ENCODE results near the gene EGFLAM. TPM values are rescaled to one million over a fixed set of nuclear protein-coding genes. Genes with fewer than 3 reads are reported as not detected.
"Not testable (repeated sequence)": the region's sequence is repeated elsewhere in the genome, so short reads cannot be mapped to it uniquely, and the experiment has no call there.

Gene EGFLAM
- total RNA-seq, 2 donors from 2014 or later = 0.78 to 0.98 TPM

GRCh38 chr5:38317868-38318267, 59.5 kb downstream of the EGFLAM start:
- intact Hi-C loops (cut with DNase I, micrococcal nuclease) = no loop called here
- ATAC-seq (no peak), DNase-seq (no peak)

- no peak for DNase-seq
- ATAC-seq = no peak
- intact Hi-C loops (cut with DNase I, micrococcal nuclease) = no loop called here
These were observed 61.1 kb downstream of the EGFLAM start for GRCh38 chr5:38319491-38319890.

GRCh38 chr5:38321978-38322377, 63.6 kb downstream of the EGFLAM start:
- intact Hi-C loops (cut with DNase I, micrococcal nuclease) = no loop called here
- ATAC-seq (no peak), DNase-seq (no peak)

GRCh38 chr5:38323645-38324295, 65.4 kb downstream of the EGFLAM start:
- intact Hi-C loops (cut with DNase I, micrococcal nuclease) = no loop called here
- DNase-seq = no peak
- ATAC-seq = no peak

GRCh38 chr5:38329132-38329715, 70.9 kb downstream of the EGFLAM start:
- ATAC-seq (no peak), DNase-seq (no peak)
- intact Hi-C loops (cut with DNase I, micrococcal nuclease) = no loop called here

GRCh38 chr5:38330207-38330606, 71.8 kb downstream of the EGFLAM start:
- ATAC-seq = no peak
- DNase-seq = no peak
- intact Hi-C loops (cut with DNase I, micrococcal nuclease) = no loop called here

- intact Hi-C loops (cut with DNase I, micrococcal nuclease) = no loop called here
- ATAC-seq (no peak), DNase-seq (no peak)
These were observed 73.5 kb downstream of the EGFLAM start for GRCh38 chr5:38331831-38332230.

- DNase-seq; intact Hi-C loops (cut with DNase I, micrococcal nuclease); ATAC-seq: not testable (repeated sequence)
These were observed 74.8 kb downstream of the EGFLAM start for GRCh38 chr5:38333181-38333580.

- DNase-seq (no peak), ATAC-seq (no peak)
These were observed 80.1 kb downstream of the EGFLAM start for GRCh38 chr5:38338455-38338854.

GRCh38 chr5:38339446-38339845, 81.1 kb downstream of the EGFLAM start:
- intact Hi-C loops (cut with DNase I, micrococcal nuclease) = no loop called here
- DNase-seq (no peak), ATAC-seq (no peak)

More at GRCh38 chr5:38338455-38338854, 80.1 kb downstream of the EGFLAM start:
- intact Hi-C loops (cut with DNase I, micrococcal nuclease) = no loop called here

GRCh38 chr5:38341056-38341455, 82.7 kb downstream of the EGFLAM start:
- ATAC-seq = no peak
- no peak for DNase-seq
- intact Hi-C loops (cut with DNase I, micrococcal nuclease) = no loop called here

- intact Hi-C loops (cut with DNase I, micrococcal nuclease) = no loop called here
- ATAC-seq (no peak), DNase-seq (no peak)
These were observed 83.3 kb downstream of the EGFLAM start for GRCh38 chr5:38341641-38342040.

- ATAC-seq (no peak), DNase-seq (no peak)
- intact Hi-C loops (cut with DNase I, micrococcal nuclease) = no loop called here
These were observed 83.9 kb downstream of the EGFLAM start for GRCh38 chr5:38342261-38342660.

- DNase-seq (no peak), ATAC-seq (no peak)
These were observed 86.5 kb downstream of the EGFLAM start for GRCh38 chr5:38344891-38345290.

GRCh38 chr5:38346593-38346992, 88.2 kb downstream of the EGFLAM start:
- intact Hi-C loops (cut with DNase I, micrococcal nuclease) = no loop called here
- ATAC-seq = no peak
- no peak for DNase-seq

More at GRCh38 chr5:38344891-38345290, 86.5 kb downstream of the EGFLAM start:
- intact Hi-C loops (cut with DNase I, micrococcal nuclease) = no loop called here

- no peak for ATAC-seq
- intact Hi-C loops (cut with DNase I, micrococcal nuclease) = no loop called here
- DNase-seq = no peak
These were observed 88.8 kb downstream of the EGFLAM start for GRCh38 chr5:38347040-38347763.

- DNase-seq (no peak), ATAC-seq (no peak)
- intact Hi-C loops (cut with DNase I, micrococcal nuclease) = no loop called here
These were observed 89.5 kb downstream of the EGFLAM start for GRCh38 chr5:38347896-38348295.

GRCh38 chr5:38360323-38361061, 102.1 kb downstream of the EGFLAM start:
- intact Hi-C loops (cut with DNase I, micrococcal nuclease) = no loop called here
- no peak for DNase-seq
- ATAC-seq = no peak

- ATAC-seq (no peak), DNase-seq (no peak)
- intact Hi-C loops (cut with DNase I, micrococcal nuclease) = no loop called here
These were observed 104.4 kb downstream of the EGFLAM start for GRCh38 chr5:38362713-38363112.

- no peak for ATAC-seq
- DNase-seq = no peak
These were observed 106.5 kb downstream of the EGFLAM start for GRCh38 chr5:38364825-38365224.

More at GRCh38 chr5:38364825-38365224, 106.5 kb downstream of the EGFLAM start:
- intact Hi-C loops (cut with DNase I, micrococcal nuclease) = no loop called here

Data from left colon (tissue), 2 donors.